ENCODE data around the gene EPHA4.

DNA sequence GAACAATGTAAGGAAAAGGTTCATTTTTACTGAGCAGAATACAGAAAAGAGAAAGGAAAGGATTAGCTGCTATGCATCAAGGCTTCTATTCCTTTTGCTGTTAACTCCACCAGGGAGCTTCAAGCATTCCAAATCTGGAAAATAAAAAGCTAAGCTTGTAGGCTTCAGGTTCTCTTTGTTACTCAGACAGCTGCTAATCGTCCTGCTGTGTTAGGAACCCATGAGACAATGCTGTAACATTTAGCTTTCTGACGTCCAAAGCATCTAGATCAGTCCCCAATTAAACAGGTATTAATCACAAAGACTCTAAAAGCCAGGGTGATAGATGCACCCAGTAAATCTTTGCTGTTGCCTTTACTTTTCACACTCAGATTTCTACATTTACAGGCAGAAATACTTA is 103.8 kb downstream of the EPHA4 start:
- TF ChIP-seq, protein P1, sequence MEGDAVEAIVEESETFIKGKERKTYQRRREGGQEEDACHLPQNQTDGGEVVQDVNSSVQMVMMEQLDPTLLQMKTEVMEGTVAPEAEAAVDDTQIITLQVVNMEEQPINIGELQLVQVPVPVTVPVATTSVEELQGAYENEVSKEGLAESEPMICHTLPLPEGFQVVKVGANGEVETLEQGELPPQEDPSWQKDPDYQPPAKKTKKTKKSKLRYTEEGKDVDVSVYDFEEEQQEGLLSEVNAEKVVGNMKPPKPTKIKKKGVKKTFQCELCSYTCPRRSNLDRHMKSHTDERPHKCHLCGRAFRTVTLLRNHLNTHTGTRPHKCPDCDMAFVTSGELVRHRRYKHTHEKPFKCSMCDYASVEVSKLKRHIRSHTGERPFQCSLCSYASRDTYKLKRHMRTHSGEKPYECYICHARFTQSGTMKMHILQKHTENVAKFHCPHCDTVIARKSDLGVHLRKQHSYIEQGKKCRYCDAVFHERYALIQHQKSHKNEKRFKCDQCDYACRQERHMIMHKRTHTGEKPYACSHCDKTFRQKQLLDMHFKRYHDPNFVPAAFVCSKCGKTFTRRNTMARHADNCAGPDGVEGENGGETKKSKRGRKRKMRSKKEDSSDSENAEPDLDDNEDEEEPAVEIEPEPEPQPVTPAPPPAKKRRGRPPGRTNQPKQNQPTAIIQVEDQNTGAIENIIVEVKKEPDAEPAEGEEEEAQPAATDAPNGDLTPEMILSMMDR (conservative IDR thresholded peaks at IDR 0.05 in 1 of 2, IDR thresholded peaks at IDR 0.05 in 1 of 2; ENCODE audit: low read depth in 1 of 2, low read length in 2 of 2): no peak
- TF ChIP-seq EZH2 (IDR thresholded peaks at IDR 0.05; ENCODE audit: low read length, missing control alignments): no peak

Measured in fibroblast of lung (primary cell).